Endothelial cell (in vitro differentiated cells): ENCODE measurements around the gene BHLHE23. TPM values are rescaled to one million over a fixed set of nuclear protein-coding genes. Genes with fewer than 3 reads are reported as not detected.
"Not testable (repeated sequence)": the region's sequence is repeated elsewhere in the genome, so short reads cannot be mapped to it uniquely, and the experiment has no call there.

Experiments
- DNase-seq: peaks from one replicate; pipeline ENCODE4 v3.0.0; 2021; ENCODE audit warnings: low spot score
- H3K27ac Mint-ChIP-seq: one replicate; pipeline ENCODE4 v1.8.0; 2021; ENCODE audit warnings: mixed read lengths, inconsistent platforms; ENCODE audit not compliant: unreplicated experiment
- H3K27me3 Mint-ChIP-seq: one replicate; pipeline ENCODE4 v1.8.0; 2021; ENCODE audit warnings: mild to moderate bottlenecking, moderate library complexity, mixed read lengths, inconsistent platforms; ENCODE audit not compliant: unreplicated experiment
- H3K36me3 Mint-ChIP-seq: one replicate; pipeline ENCODE4 v1.8.0; 2021; ENCODE audit warnings: mild to moderate bottlenecking, low read depth, mixed read lengths, inconsistent platforms; ENCODE audit not compliant: unreplicated experiment
- H3K4me1 Mint-ChIP-seq: one replicate; pipeline ENCODE4 v1.8.0; 2021; ENCODE audit warnings: mild to moderate bottlenecking, mixed read lengths, inconsistent platforms; ENCODE audit not compliant: unreplicated experiment
- H3K4me3 Mint-ChIP-seq: one replicate; pipeline ENCODE4 v1.8.0; 2021; ENCODE audit warnings: mild to moderate bottlenecking, mixed read lengths, inconsistent platforms; ENCODE audit not compliant: unreplicated experiment
- H3K9me3 Mint-ChIP-seq: one replicate; pipeline ENCODE4 v1.8.0; 2021; ENCODE audit warnings: mixed read lengths, inconsistent platforms; ENCODE audit not compliant: unreplicated experiment
- CTCF ChIP-seq: fragments of 200-600 bp; sonication (generic); IDR thresholded peaks from one replicate; pipeline ENCODE4 v1.5.0; 2021; ENCODE audit warnings: antibody characterized with exemption; ENCODE audit not compliant: unreplicated experiment
- total RNA-seq: library from RNA; stranded (reverse); fragmentation: NEBNext Ultra II Directional; extraction: Animal tissue kit (Norgen Biotek cat#: 25700); gene quantifications from one replicate; pipeline ENCODE4 v1.2.1, GENCODE V29; 2021; ENCODE audit not compliant: unreplicated experiment

The BHLHE23 gene
- total RNA-seq, 1 donor from 2014 or later: not detected

GRCh38 chr20:62961799-62962198 lies 45.0 kb downstream of the BHLHE23 start:
- H3K4me1 Mint-ChIP-seq: no peaks in the 10 kb centered on the region
- no peaks in the 10 kb centered on the region for H3K9me3 Mint-ChIP-seq
- no peak for TF ChIP-seq CTCF
- H3K27me3 Mint-ChIP-seq: peaks cover 7% of the 10 kb centered on the region
- no peak for DNase-seq
- no peak overlapping the region for H3K27ac Mint-ChIP-seq
- H3K36me3 Mint-ChIP-seq: no peaks in the 10 kb centered on the region
- H3K4me3 Mint-ChIP-seq: no peak overlapping the region

- Mint-ChIP-seq H3K27me3 (peaks cover 7% of the 10 kb centered on the region), H3K9me3 (no peaks in the 10 kb centered on the region), H3K27ac (no peak overlapping the region), H3K36me3 (no peaks in the 10 kb centered on the region), H3K4me1 (no peaks in the 10 kb centered on the region), H3K4me3 (no peak overlapping the region)
- TF ChIP-seq CTCF: no peak
- no peak for DNase-seq
Observed at GRCh38 chr20:62961310-62961783, 45.4 kb downstream of the BHLHE23 start.

GRCh38 chr20:62960446-62961309 lies 46.1 kb downstream of the BHLHE23 start:
- H3K36me3 Mint-ChIP-seq, DNase-seq, H3K4me3 Mint-ChIP-seq, H3K27me3 Mint-ChIP-seq, H3K4me1 Mint-ChIP-seq, H3K27ac Mint-ChIP-seq, H3K9me3 Mint-ChIP-seq: not testable (repeated sequence)

GRCh38 chr20:62959998-62960436 lies 46.7 kb downstream of the BHLHE23 start:
- Mint-ChIP-seq H3K4me3 (no peak overlapping the region), H3K9me3 (no peaks in the 10 kb centered on the region), H3K27me3 (peaks cover 7% of the 10 kb centered on the region), H3K36me3 (no peaks in the 10 kb centered on the region), H3K27ac (peak overlapping the region; percentile 36), H3K4me1 (no peaks in the 10 kb centered on the region)
- no peak for DNase-seq
- no peak for TF ChIP-seq CTCF

GRCh38 chr20:62959101-62959971 lies 47.4 kb downstream of the BHLHE23 start:
- H3K27me3 Mint-ChIP-seq: peaks cover 7% of the 10 kb centered on the region
- H3K4me3 Mint-ChIP-seq: no peak overlapping the region
- no peak overlapping the region for H3K27ac Mint-ChIP-seq
- H3K36me3 Mint-ChIP-seq: no peaks in the 10 kb centered on the region
- no peaks in the 10 kb centered on the region for H3K4me1 Mint-ChIP-seq
- no peaks in the 10 kb centered on the region for H3K9me3 Mint-ChIP-seq
- TF ChIP-seq CTCF: no peak
- no peak for DNase-seq
